Fibroblast of lung (primary cell): ENCODE results near the gene VAMP7. TPM values are rescaled to one million over a fixed set of nuclear protein-coding genes. Genes with fewer than 3 reads are reported as not detected.

Source experiments
- DNase-seq, 2 donors: peaks; one replicate each; pipeline versions ENCODE4 v3.0.0 to v3.0.0-alpha.2; 2010; ENCODE audit warnings: low read depth in 2 of 2
- H2AFZ ChIP-seq: 2 replicates; pipeline ENCODE4 v1.5.1; 2012; ENCODE audit warnings: low read length, control low read depth, inconsistent platforms
- H3K27ac ChIP-seq: 2 replicates; pipeline ENCODE4 v1.5.1; 2011; ENCODE audit warnings: low read length, control low read depth; ENCODE audit not compliant: insufficient read depth
- H3K27me3 ChIP-seq: 2 replicates; pipeline ENCODE4 v1.5.1; 2011; ENCODE audit warnings: mild to moderate bottlenecking, low read length; ENCODE audit not compliant: control insufficient read depth, insufficient read depth
- H3K36me3 ChIP-seq: 2 replicates; pipeline ENCODE4 v1.5.1; 2011; ENCODE audit warnings: low read length; ENCODE audit not compliant: control insufficient read depth, insufficient read depth
- H3K4me1 ChIP-seq: 2 replicates; pipeline ENCODE4 v1.5.1; 2011; ENCODE audit warnings: low read length; ENCODE audit not compliant: control insufficient read depth, insufficient read depth; ENCODE audit errors: extremely low read depth
- H3K4me2 ChIP-seq: 2 replicates; pipeline ENCODE4 v1.5.1; 2011; ENCODE audit warnings: low read length, control low read depth; ENCODE audit not compliant: insufficient read depth; ENCODE audit errors: extremely low read depth
- H3K4me3 ChIP-seq, 4 experiments: fragments of 200-600 bp in 1 of 4; sonication (generic) in 1 of 4; replicated peaks in 1 of 4; 2 replicates each; pipeline ENCODE4 v1.5.1; 2011 to 2016; ENCODE audit warnings: low read length in 4 of 4, low read depth in 3 of 4, mild to moderate bottlenecking in 3 of 4, control low read depth in 2 of 4, inconsistent platforms in 1 of 4, mixed read lengths in 1 of 4; ENCODE audit not compliant: insufficient read depth in 1 of 4; ENCODE audit errors: control extremely low read depth in 1 of 4
- H3K79me2 ChIP-seq: 2 replicates; pipeline ENCODE4 v1.5.1; 2012; ENCODE audit warnings: mild to moderate bottlenecking, low read length, inconsistent platforms; ENCODE audit not compliant: control insufficient read depth, insufficient read depth
- H3K9ac ChIP-seq: 2 replicates; pipeline ENCODE4 v1.5.1; 2011; ENCODE audit warnings: mild to moderate bottlenecking, low read length, control low read depth; ENCODE audit not compliant: insufficient read depth
- H3K9me3 ChIP-seq: 2 replicates; pipeline ENCODE4 v1.5.1; 2012; ENCODE audit warnings: low read depth, low read length; ENCODE audit not compliant: control insufficient read depth, insufficient read depth
- H4K20me1 ChIP-seq: 2 replicates; pipeline ENCODE4 v1.5.1; 2011; ENCODE audit warnings: low read length; ENCODE audit not compliant: control insufficient read depth, insufficient read depth; ENCODE audit errors: extremely low read depth
- EZH2 ChIP-seq: IDR thresholded peaks from 2 replicates; pipeline ENCODE4 v1.5.1; 2012; ENCODE audit warnings: low read length, control low read depth, mild to moderate bottlenecking; ENCODE audit errors: missing control alignments
- polyA plus RNA-seq, 2 donors: library from polyadenylated mRNA; depleted of rRNA in 1 of 2; stranded (reverse) in 1 of 2; unstranded in 1 of 2; fragments of >200 nt; gene quantifications; 2 replicates each; pipeline ENCODE4 v1.2.1, GENCODE V29; 2011 to 2012; ENCODE audit warnings: missing spikeins in 1 of 2
- total RNA-seq: library from RNA; depleted of rRNA; stranded (reverse); fragments of >200 nt; gene quantifications from 2 replicates; pipeline ENCODE4 v1.2.1, GENCODE V29; 2014
- TF ChIP-seq, protein P1 (sequence below), 2 donors: IDR thresholded peaks in 1 of 2; conservative IDR thresholded peaks in 1 of 2; 1 replicate in 1 of 2; 2 replicates in 1 of 2; pipeline ENCODE4 v1.5.1; 2011 to 2012; ENCODE audit warnings: low read length in 2 of 2, control low read depth in 1 of 2, inconsistent platforms in 1 of 2, low read depth in 1 of 2, mild to moderate bottlenecking in 1 of 2

The VAMP7 gene
- total and polyA plus RNA-seq, 2 donors (not counting 1 experiment from before 2014, with no cell fraction given) = 40.1 to 68.4 TPM

DNA sequence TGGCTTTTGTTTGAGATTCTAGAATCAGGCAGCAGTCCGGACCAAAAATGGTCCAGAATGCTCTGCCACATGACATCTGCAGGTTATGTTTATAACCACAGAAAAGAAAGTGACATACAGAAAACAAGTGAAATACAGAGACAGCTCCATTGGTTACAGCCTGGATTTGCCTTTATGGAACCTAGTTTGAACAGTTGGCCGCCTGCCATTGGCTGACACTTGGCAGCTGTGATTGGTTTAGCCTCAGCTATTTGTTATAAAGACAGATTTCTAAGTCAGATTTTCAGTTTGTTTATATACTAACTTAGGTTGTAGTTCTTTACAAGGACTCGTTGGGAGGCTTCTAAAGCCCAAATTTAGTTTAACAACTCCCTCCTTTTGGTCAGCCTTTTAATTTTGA is 75.5 kb downstream of the VAMP7 start:
- Histone ChIP-seq H3K36me3 (no peaks in the 10 kb centered on the region), H3K4me2 (no peak overlapping the region), H2AFZ (no peak overlapping the region), H3K9me3 (no peaks in the 10 kb centered on the region), H3K4me1 (no peaks in the 10 kb centered on the region), H3K9ac (no peak overlapping the region), H3K4me3 (no peak overlapping the region), H3K27ac (no peak overlapping the region), H4K20me1 (no peaks in the 10 kb centered on the region), H3K27me3 (no peaks in the 10 kb centered on the region), H3K79me2 (no peaks in the 10 kb centered on the region)
- TF ChIP-seq, protein P1, sequence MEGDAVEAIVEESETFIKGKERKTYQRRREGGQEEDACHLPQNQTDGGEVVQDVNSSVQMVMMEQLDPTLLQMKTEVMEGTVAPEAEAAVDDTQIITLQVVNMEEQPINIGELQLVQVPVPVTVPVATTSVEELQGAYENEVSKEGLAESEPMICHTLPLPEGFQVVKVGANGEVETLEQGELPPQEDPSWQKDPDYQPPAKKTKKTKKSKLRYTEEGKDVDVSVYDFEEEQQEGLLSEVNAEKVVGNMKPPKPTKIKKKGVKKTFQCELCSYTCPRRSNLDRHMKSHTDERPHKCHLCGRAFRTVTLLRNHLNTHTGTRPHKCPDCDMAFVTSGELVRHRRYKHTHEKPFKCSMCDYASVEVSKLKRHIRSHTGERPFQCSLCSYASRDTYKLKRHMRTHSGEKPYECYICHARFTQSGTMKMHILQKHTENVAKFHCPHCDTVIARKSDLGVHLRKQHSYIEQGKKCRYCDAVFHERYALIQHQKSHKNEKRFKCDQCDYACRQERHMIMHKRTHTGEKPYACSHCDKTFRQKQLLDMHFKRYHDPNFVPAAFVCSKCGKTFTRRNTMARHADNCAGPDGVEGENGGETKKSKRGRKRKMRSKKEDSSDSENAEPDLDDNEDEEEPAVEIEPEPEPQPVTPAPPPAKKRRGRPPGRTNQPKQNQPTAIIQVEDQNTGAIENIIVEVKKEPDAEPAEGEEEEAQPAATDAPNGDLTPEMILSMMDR (conservative IDR thresholded peaks at IDR 0.05 in 1 of 2, IDR thresholded peaks at IDR 0.05 in 1 of 2; ENCODE audit: low read depth in 1 of 2, low read length in 2 of 2) = no peak
- no peak for TF ChIP-seq EZH2
- no peak for DNase-seq

DNA sequence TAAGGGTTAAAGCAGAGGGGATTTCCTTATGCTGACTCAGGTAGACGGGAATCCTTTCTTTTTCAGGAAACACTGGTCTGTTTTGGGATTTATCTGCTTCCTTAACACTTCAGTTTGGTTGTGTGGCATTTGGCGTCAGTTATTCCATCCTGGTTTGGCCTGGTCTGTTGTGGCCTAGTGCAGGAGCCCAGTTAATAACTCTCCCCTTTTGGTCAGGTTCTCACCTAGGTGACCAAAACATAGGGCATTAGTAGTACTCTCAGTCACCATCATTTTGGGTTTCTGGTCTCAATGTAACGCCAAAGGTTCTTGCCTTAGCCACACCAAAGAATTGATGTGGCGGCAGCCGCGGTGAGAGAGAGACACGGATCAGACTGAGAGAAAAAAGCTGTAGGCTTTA is 76.7 kb downstream of the VAMP7 start:
- Histone ChIP-seq H3K27ac (no peak overlapping the region), H3K9ac (no peak overlapping the region), H2AFZ (no peak overlapping the region), H3K4me2 (no peak overlapping the region), H3K36me3 (no peaks in the 10 kb centered on the region), H3K9me3 (no peaks in the 10 kb centered on the region), H3K4me3 (no peak overlapping the region), H3K4me1 (no peaks in the 10 kb centered on the region), H3K79me2 (no peaks in the 10 kb centered on the region), H3K27me3 (no peaks in the 10 kb centered on the region), H4K20me1 (no peaks in the 10 kb centered on the region)
- no peak for DNase-seq
- no peak for TF ChIP-seq EZH2
- TF ChIP-seq, protein P1 (conservative IDR thresholded peaks at IDR 0.05 in 1 of 2, IDR thresholded peaks at IDR 0.05 in 1 of 2; ENCODE audit: low read depth in 1 of 2, low read length in 2 of 2) = no peak

DNA sequence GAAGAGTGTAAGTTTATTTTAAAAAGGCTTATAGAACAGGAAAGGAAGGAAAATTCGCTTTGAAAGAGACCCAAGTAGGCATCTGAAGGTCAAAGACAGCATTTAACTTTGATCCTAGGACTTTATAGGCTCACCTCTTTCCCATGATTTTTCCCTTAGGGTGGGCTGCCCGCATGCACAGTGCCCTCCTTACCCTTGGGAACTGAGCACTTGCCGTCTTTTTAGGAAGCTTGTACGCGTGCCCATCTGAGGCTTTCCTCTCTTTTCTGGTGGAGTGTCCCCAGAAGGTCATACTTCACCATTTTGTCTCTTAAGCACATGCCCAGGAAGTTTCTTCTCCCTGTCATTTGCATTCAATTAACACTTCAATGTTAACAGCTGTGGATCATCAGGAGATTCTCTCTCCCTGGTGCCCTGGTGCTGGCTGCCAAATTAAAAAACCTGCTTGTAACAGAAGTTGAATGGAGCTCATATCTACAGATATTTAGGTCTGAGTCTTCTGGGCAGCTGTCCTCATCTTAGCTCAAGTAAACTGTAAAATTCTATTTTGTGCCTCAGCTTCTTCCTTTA is 78.0 kb downstream of the VAMP7 start:
- no peak overlapping the region for H3K4me3 ChIP-seq
- no peaks in the 10 kb centered on the region for H3K79me2 ChIP-seq
- no peaks in the 10 kb centered on the region for H3K36me3 ChIP-seq
- no peaks in the 10 kb centered on the region for H4K20me1 ChIP-seq
- no peak overlapping the region for H2AFZ ChIP-seq
- no peak for DNase-seq
- H3K27ac ChIP-seq = no peak overlapping the region
- H3K27me3 ChIP-seq = no peaks in the 10 kb centered on the region
- no peak overlapping the region for H3K4me2 ChIP-seq
- TF ChIP-seq, protein P1 (conservative IDR thresholded peaks at IDR 0.05 in 1 of 2, IDR thresholded peaks at IDR 0.05 in 1 of 2; ENCODE audit: low read depth in 1 of 2, low read length in 2 of 2) = no peak
- TF ChIP-seq EZH2 = no peak
- no peaks in the 10 kb centered on the region for H3K4me1 ChIP-seq
- H3K9me3 ChIP-seq = no peaks in the 10 kb centered on the region
- no peak overlapping the region for H3K9ac ChIP-seq
